Pons (tissue), 1 donor: ENCODE data around the gene CFAP221.

Source experiments
- DNase-seq: peaks from one replicate; pipeline ENCODE4 v3.0.0-alpha.2; 2016; ENCODE audit warnings: low spot score

CFAP221 gene

DNA sequence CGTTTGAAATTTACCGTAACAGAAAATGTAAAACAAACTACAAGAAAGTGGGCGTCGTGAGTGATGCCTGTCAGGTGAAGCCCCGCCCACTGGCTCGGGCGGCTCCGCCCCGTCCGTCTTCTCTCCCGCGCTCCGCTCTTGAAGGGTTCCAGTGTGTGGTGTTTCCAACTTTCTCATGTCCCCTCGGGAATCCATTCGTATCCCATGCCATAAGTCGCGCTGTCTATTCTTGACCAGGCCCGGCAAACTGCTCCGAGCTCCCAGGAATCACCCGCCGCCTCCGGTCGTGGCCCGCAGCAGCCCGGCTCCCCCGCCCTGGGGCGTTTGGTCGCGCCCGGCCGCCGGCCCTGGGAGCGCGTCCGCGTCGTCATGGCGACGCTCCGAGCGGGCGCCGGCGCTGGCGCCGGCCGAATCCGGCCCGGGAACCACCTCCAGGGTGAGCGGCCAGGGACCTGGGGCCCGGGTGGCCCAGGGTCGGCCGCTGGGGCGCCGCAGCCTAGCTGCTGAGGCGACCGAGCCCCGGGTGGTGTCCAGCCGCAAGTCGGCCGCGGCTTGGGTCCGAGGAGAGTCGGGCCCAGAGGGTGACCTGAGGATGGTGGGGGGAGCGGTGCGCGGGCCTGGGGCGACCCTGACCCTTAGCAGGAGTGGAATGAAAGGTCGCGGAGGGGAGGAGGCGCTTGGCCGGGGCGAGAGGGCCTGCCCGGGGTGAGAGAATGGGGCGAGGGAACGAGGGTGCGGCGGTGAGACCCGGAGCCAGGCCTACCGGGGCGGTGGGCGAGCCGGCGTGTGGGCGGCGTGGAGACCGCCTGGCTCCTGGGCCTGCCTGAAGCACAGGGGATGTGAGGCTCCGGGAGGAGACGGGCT is at the start of gene CFAP221:
Gene CFAP221, plus strand, starts transcription at position 375 of the 864 bp plus-strand sequence. CDS start 1,683 bp downstream, outside the sequence.
- peak; percentile 53 for DNase-seq

GRCh38 chr2:119495948-119496347 is 48.3 kb upstream of the CFAP221 start:
- no peak for DNase-seq

DNA sequence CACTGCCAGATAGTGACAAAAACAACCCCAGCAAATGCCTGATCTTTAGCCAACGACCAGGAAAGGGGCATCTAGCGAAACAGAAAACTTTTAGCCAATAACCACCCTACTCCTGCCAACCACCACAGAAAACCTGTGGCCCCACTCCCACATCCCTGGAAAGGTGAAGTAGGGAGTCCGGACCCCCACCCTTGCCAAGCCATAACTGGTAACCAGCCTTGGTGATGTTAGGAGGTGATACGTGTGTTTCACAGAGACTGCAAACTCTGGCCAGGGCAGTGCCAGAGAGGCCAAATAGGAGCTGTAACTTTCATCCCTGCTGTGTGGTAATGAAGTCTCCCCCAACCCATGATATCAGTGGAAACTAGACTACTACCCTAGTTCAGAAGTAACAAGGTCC is 47.6 kb upstream of the CFAP221 start:
- DNase-seq: no peak

DNA sequence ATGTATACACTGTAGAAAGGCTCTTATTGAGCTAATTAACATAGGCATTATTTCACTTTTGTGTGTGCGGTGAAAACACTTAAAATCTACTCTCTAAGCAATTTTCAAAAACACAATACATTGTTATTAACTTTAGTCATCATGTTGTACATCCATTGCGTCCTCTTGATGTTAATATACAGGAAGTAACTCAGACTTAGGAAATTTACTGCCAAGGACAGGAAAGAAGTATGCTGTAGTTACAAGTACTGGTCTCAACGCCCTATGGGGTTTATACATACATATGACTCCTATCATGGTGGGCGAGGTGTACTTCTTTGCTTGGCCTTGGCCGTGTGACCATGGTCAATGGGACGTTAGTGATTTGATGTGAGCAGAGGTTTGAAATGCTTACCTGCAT is 35.5 kb upstream of the CFAP221 start:
- DNase-seq: no peak

DNA sequence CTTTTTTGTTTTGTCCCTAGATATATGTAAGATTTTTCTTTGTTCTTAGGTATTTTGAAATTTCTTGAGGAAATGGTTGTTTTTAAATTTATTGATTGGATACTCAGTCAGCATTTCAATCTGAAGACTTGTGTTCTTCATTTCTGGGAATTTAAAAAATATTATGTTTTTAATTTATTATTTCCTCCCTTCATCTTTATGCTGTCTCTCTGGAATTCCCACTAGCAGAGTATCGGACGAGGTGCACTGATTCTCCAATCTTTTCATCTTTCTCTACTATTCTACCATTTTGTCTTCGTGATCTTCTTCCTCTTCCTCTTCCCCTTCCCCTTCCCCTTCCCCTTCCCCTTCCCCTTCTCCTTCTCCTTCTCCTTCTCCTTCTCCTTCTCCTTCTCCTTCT is 32.3 kb upstream of the CFAP221 start:
- DNase-seq: no peak

GRCh38 chr2:119512946-119513345 is 31.3 kb upstream of the CFAP221 start:
- DNase-seq: no peak

DNA sequence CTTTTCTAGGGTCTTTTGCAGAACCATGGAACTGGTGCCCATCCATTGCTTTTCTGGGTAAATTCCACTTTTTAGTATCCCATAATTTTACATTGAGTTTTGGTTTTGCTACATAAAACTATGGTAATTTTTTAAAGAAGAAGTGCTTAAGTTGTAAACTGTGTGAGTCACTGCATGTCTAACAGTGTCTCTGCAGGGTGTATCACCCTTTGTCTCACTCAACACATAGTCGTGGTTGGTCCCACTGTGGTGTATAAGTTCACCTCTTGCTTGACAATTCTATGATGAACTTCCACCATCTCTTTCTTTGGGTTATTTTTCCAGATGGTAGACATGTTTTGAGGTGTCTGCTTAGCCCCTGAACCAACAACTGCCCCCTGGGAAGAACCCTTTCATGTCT is 30.4 kb upstream of the CFAP221 start:
- no peak for DNase-seq

GRCh38 chr2:119516121-119516520 is 28.1 kb upstream of the CFAP221 start:
- no peak for DNase-seq

GRCh38 chr2:119517433-119517832 is 26.8 kb upstream of the CFAP221 start:
- DNase-seq: no peak

GRCh38 chr2:119518401-119519056 is 25.7 kb upstream of the CFAP221 start:
- no peak for DNase-seq

DNA sequence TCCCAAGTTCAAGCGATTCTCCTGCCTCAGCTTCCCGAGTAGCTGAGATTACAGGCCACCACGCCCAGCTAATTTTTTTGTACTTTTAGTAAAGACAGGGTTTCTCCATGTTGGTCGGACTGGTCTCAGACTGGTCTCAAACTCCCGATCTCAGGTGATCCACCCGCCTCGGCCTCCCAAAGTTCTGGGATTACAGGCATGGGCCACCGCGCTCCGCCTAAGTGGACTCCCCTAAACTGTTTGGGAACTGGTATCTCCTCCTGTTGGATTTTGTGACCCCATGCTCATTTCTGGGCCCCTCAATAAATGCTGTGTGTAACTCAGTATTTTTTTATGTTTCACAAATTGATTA is 25.2 kb upstream of the CFAP221 start:
- DNase-seq: no peak

GRCh38 chr2:119520696-119521432 is 23.4 kb upstream of the CFAP221 start:
- no peak for DNase-seq

- DNase-seq: no peak
Measured at GRCh38 chr2:119521433-119522050, 22.7 kb upstream of the CFAP221 start.

DNA sequence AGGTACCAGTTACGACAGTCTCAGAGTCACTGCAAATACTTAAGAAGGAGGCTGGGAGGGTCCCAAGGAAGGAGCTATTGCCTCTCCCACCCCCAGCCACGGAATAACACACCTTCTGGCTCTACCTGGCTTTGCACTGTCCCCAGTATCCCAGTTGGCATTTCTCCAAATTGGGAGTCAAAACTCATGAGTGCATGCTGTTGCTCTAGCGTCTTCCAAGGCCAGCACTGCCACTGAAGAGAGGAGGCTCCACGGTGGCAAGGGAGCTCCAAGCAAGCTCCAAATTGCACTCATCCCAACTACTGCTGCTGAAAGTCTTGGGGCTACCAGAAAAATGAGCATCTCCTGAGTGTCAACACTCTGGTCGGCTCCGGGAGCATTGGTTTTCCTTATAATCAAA is 21.6 kb upstream of the CFAP221 start:
- DNase-seq: no peak

GRCh38 chr2:119523383-119523951 is 20.8 kb upstream of the CFAP221 start:
- no peak for DNase-seq

DNA sequence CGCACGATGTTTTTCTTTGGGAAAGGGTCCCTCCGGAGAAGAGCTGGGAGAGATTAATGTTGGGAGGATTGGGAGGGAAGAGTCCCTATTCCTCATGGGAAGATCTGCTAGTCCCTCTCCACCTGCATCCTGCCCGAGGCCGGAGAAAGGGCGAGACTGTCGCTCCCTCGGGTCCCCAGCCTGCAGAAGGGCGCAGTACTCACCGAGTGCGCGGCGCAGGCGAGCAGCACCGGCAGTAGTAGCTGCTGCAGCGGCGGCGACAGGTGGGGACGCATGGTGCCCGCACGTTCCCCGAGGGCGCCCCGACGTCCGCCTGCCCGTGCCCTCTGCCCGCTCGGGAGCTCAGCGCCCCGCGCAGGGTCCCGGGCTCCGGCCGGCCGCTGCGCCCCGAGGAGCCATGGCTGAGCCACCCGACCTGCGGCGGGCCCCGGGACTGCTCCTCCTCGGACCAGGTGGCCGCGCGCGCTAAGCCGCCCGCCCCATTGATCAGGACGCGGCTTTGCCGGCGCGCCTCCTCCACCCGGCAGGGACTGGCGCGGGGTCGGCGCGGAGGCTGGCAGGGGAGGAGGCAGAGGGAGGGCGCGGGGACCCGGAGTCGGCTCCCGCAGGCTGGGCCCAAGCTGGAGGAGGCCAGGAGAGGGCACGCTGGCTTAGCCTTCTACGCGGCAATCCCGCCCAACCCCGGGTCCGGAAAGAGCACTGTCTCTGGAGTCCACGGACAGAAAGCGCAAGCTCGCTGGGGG is 20.1 kb upstream of the CFAP221 start, which contains the start of gene SCTR:
Gene SCTR, minus strand, starts transcription at position 532 of the 743 bp plus-strand sequence. Its CDS starts 257 bp downstream, at position 275.
- DNase-seq: no peak

GRCh38 chr2:119525614-119526013 is 18.6 kb upstream of the CFAP221 start:
- no peak for DNase-seq

DNA sequence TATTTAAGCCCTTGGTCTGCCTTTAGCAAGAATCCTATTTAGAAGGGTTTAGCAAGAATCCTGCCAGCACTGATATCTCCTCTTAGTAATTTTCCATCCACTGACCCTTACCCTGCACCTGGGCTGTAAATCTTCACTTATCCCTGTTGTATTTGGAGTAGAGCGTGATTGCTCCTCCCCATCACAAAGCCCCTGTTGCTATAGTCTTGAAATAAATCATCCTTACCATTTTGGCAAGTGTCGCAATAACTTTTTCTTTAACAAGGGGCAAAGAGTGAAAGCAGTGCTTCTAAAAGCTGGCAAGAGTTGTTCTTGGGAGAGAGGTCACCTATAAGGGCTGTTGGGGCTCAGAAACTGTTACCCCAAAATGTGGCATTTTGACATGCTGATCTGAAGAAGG is 16.2 kb upstream of the CFAP221 start:
- no peak for DNase-seq

DNA sequence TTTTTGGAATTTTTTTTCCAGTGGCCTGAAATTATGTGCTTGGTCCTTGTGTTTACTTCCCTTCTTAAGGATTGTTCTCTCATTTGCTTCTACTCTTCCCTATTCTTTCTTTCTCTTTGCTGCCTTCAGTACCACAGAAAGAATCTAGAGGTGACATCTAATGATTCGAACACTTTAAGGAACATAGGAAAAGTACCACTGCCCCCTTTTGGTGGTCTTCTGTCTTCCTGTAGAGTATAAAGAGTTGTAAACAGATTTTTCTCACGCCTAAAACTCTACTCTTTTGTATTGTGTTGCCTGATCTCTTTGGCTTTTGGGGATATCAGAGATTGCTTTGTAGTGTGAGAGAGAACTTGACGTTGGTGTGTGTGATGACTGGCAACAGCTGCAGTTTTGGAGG is 13.0 kb upstream of the CFAP221 start:
- no peak for DNase-seq

DNA sequence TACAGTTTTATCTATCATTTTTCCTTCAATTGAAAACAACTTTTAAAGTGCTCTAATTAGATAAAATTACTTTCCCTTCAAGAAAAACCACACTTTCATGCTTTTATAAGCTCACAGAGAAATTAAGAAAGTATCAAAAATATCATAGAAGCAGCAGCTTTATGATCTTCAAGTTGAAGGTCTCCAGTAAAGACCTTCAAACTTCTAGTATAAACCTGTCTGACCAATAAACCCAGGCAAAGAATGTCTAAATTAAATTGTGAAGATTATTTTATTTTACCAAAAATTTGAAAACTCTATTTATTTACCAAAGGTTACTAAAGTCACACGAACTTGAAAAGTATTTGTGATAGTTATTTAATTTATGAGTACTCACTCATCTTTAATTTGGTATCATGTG is 10.7 kb upstream of the CFAP221 start:
- DNase-seq: no peak

GRCh38 chr2:119536211-119536610 is 8.0 kb upstream of the CFAP221 start:
- no peak for DNase-seq
